HG02870 (cell line): ENCODE measurements around the gene SPATS2.

Experiments used
- ATAC-seq: cut with Tn5 transposase; IDR thresholded peaks from one replicate; pipeline ENCODE4 v1.9.1; 2021; ENCODE audit warnings: mild to moderate bottlenecking, moderate library complexity; ENCODE audit not compliant: unreplicated experiment

SPATS2 gene

DNA sequence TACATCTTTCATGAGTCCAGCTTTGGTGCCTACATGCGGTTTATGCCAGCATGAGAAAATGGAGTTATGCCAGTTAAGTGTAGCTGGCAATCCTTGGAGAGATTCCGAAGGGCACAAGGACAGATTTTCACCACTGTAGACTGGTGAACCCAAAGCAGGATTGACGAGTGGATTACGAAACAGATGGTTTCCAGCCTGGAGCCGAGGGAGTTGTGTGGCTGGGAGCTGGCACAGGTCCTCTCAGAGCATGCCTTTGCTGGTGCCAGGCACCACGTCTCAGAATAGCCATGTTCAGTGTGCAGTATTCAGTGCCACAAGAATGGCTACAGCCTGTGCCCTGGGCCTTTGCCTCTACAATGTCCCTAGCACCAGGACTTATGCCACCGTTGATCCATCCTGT is 184.8 kb downstream of the SPATS2 start:
- no peak for ATAC-seq

DNA sequence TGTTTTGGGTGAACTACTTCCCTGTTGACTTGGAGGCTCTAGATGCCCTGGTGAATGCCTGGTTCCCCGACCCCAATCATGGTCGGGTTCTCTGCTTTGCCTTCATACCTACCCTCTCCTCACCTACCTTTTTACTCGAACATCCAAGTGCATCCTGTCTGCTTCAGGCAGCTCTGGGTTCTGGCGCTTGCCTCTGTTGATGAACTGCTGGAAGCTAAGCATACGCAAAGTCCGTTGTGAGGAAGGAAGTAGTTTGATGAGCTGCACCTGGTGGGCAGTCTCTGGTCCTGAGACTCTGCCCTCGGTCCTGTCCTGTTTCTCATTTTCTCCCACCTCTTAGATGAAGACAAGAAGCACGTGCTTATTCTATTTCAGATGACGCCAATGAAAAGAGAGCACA is 185.2 kb downstream of the SPATS2 start:
- no peak for ATAC-seq

DNA sequence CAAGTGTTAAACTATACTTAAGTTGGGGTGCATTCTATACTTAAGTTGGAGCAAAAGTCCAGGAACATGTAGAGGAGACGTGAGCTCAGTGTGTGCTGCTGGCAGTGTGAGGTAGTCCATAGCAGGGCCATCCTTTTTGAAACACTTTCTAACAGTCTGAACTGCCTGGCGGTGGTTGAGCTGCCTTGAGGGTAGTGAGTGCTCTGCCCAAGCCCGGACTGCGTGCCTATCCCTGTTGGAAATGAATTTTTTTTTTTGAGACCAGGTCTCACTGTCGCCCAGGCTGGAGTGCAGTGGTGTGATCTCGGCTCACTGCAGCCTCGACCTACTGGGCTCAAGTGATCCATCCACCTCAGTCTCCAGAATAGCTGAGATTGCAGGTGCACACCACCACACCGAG is 185.6 kb downstream of the SPATS2 start:
- ATAC-seq = no peak

DNA sequence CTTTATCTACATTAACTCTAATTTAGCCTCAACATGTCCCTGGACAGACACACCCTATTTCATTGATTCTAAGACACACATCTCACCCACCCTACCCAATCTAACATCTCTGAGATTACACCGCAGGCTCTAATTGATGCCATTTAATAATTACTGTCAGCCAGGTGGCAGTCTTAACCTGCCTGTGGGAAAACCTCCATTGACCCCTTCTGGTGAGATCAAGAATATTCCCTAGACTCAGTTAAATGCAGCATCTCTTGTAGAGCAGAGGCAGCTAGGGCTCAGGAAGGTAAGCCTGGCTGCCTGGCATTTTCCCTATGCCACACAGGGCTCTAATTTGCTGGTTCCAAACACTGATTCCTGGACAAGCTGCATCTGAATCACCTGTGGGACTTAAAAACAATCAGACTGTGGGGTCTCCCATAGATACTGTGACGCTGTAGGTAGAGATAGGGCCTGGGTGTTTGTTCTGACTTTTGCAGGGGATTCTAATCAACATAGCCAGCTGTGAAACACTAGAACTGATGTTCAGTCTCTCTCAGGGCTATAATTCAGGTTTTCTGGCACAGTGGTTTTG is 186.3 kb downstream of the SPATS2 start:
- ATAC-seq = no peak

DNA sequence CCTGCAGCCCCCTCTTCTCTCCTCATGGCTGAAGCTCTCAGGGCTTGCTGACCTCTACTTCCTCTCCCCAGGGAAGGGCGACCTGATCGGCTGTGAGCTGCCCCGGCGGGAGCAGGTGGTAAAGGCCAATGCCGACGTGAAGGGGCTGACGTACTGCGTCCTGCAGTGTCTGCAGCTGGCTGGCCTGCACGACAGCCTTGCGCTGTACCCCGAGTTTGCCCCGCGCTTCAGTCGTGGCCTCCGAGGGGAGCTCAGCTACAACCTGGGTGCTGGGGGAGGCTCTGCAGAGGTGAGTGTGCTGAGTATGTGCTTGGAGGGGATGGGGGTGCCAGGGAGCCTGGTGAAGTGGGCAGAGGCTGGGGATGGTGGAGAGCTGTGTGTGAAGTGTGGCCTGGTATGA is 187.0 kb downstream of the SPATS2 start:
- no peak for ATAC-seq

DNA sequence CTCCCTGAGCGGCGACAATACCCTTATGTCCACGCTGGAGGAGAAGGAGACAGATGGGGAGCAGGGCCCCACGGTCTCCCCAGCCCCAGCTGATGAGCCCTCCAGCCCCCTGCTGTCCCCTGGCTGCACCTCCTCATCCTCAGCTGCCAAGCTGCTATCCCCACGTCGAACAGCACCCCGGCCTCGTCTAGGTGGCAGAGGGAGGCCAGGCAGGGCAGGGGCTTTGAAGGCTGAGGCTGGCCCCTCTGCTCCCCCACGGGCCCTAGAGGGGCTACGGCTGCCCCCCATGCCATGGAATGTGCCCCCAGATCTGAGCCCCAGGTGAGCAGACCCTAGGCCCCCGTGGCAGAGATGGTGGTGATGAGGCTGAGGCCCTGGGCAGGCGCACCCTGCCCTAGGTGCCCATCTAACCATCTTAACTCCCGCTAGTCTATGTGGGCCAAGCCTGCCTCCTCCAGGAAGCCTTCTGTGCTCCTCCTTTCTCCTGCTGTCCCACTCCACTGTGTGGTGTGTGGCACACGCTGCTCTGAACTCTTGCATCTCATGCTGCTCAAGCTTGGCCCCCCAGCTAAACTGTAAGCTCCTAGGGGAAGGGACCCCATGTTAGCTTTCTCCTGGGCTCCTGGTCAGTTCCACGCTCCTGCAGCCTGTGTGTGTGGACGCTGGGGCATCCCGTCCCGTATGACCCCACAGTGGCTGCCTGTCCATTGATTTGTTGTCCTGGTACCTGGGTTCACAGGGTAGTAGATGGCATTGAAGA is 188.5 kb downstream of the SPATS2 start:
- ATAC-seq = no peak

DNA sequence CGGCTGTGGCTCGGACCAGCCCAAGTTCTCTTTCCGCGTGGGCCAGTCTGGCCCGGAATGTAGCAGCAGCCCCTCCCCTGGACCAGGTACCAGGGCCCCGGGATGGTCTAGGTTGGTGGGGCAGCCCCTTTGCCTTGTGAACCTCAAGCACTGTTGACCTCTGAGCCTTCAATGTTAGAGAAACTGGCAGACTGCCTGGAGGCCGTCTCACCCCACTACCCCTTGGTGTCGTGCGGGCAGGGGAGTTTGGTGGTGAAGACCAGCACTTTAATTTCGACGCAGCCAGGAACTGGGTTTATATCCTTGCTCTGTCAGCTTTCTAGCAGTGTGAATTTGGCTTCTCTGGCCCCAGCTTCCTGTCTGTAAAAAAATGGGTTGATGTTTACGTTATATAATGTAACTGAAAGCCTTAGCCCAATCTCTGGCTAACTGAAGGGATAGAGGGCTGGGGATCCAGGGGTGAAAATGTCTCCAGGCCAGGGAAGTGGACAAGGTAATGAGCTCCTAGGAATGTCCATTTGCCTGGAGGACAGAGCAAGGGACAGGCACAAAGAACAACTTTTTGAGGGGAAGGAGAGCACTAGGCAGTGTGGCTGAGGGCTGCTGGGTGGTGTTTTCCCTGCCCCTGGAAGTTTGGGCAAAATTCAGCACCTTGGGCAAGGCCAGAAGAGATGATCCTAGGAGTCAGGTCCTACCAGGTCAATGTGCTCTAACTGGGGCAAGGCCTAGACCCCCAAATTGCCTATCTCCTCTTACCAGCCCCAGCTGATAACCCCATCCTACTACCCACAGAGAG is 189.3 kb downstream of the SPATS2 start:
- ATAC-seq = no peak

DNA sequence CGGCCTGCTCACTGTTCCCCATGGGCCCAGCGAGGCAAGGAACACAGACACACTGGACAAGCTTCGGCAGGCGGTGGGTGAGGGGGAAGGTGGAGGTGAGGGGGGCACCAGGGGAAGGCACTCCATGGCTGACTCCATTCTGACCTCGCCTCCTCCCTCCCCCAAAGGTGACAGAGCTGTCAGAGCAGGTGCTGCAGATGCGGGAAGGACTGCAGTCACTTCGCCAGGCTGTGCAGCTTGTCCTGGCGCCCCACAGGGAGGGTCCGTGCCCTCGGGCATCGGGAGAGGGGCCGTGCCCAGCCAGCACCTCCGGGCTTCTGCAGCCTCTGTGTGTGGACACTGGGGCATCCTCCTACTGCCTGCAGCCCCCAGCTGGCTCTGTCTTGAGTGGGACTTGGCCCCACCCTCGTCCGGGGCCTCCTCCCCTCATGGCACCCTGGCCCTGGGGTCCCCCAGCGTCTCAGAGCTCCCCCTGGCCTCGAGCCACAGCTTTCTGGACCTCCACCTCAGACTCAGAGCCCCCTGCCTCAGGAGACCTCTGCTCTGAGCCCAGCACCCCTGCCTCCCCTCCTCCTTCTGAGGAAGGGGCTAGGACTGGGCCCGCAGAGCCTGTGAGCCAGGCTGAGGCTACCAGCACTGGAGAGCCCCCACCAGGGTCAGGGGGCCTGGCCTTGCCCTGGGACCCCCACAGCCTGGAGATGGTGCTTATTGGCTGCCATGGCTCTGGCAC is 190.1 kb downstream of the SPATS2 start:
- ATAC-seq = no peak

DNA sequence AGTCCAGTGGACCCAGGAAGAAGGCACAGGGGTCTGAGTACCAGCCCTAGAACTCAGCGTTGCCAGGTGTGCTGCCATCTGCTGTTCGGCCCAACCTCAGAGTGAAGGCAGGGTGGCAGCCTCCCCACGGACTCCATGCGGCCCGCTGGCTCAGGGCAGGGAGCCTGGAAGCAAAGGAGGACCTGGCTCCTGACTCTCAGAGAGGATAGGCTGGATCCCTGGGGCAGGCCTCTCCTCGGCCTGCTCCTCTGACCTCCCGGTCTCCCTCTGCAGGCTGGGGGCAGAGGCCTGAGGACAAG is 190.6 kb downstream of the SPATS2 start:
- ATAC-seq = no peak

DNA sequence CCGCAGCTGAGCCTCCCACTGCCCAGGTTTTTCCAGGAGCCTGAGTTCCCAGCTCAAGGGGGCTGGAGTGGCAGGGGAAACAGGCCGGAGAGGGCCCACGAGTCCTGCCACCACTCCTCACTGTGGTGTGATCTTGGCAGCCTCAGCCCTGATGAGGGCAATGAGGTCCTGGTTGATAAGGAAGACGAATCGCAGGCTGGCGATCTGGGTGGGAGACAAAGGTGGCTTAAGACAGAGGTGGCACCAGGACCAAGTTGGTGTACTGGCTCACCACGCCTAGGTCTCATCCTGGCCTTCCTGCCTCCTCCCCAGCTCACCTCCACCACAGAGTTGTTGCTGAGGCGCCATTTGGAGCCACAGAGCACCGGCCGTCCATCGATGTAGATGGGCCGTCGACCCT is 191.3 kb downstream of the SPATS2 start:
- no peak for ATAC-seq

DNA sequence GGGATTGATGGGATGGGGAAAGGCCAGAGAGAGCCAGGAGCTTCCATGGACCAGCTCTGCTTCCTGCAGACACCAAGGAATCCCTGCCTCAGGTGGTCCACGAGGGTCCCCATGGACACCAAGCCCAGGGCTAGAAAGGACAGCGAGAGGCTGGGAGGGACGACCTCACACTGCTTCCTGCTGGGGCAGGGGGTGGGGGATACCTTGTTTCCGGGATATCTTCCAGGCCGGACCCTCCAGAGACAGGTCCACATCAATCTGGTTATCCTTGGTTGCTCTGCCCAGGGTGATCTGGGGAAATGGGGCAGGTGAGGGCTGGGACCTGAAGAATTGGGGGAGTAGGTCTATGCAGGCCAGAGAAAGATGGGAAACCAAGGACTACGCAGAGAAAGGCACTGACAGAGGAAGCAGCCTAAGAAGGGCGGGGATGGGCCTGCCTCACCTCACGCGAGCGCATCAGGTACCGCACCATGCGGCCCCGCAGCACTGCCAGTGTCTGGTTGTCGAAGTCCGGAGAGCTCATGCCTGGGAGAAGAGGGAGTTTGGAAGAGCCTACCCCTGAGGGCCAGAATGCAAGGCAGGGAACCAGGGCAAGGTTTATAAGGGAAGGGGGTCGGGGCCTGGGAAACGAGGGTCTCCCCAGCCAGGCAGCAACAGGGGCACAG is 191.9 kb downstream of the SPATS2 start:
- ATAC-seq = no peak

DNA sequence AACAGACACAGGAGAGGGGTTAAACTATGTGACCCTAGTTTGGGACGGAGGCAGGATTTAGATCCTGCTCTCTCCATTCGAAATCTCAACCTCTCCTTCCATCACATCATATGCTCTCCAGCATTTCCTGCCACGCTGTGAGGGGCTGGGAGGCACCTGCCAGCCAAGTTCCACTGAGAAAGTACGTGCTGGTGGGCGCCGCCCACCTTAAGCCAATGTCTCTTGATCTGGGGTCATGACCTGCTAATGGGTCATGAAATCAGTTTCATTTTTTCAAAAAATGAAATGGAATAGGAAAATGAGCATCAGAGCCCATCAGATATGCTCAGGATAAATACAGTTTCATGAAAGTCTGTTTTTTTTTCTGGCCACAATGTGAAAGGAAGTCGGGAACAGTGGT is 193.4 kb downstream of the SPATS2 start:
- ATAC-seq = no peak

DNA sequence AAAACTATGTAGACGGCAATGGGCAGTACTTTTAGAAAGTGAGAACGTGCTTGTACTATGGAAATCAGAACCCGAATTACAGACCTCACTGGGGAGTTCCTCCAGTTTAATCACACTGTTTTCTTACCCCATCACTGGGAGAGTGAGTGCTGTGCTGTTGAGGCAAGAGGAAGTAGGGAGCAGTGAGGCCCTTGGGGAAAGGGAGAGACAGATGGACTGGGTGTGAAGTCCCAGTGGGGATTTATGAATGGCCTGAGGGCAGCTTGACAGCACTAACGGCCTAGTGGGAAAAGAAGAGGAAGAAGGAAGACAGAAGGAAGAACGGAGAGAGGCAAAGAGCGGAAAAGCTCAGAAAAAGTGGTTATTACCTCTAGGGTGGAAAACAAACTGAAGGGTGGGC is 195.0 kb downstream of the SPATS2 start:
- no peak for ATAC-seq

DNA sequence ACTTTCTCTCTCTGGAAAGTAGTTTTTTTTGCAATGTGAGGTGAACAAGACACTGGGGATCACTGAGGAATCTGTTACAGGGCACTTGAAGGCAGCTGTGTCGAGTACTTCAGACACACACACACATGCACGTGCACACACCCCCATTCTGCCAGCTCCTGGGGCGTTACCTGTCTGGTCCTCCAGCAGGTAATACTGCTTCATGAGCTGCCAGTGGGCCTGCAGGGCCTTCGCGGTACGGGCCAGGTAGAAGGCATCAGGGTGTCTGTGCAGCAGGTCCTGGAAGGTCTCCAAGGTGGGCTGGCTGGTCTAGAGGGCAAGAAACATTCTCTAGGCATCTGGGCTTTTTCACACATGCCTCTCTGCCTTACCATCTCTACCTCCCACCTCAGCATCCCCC is 195.6 kb downstream of the SPATS2 start:
- no peak for ATAC-seq

DNA sequence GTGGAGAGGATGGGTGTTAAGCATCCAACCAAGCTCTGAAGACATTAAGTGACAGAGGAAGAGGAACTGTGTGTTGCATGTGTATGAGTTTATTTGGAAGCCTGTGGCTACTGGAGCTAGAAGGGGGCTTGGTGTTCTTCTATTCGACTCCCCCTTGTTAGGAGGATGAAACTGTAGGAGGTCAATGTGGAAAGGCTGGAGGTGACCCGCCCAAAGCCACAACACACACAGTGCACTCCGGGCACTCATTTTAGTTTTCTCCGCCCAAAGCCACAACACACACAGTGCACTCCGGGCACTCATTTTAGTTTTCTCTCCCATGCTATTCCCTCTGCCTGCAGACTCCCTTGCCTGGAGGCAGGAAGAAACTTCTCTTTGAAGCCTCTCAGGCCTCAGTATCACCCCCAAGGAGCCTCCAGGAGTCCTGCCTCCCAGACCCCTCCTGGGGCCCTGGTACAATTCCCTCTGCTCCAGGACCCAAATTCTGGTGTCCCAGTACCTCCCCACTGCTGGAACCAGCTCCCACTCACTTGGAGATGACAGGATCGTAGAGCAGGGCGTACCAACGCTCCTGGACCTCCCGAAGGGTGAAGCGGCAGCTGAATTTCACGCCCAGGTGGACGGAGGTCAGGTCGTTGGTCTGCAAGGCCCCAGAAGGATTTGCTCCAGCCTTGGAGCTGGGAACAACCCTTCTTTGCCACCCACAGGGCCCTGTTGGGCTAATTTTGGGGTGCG is 196.9 kb downstream of the SPATS2 start:
- no peak for ATAC-seq

DNA sequence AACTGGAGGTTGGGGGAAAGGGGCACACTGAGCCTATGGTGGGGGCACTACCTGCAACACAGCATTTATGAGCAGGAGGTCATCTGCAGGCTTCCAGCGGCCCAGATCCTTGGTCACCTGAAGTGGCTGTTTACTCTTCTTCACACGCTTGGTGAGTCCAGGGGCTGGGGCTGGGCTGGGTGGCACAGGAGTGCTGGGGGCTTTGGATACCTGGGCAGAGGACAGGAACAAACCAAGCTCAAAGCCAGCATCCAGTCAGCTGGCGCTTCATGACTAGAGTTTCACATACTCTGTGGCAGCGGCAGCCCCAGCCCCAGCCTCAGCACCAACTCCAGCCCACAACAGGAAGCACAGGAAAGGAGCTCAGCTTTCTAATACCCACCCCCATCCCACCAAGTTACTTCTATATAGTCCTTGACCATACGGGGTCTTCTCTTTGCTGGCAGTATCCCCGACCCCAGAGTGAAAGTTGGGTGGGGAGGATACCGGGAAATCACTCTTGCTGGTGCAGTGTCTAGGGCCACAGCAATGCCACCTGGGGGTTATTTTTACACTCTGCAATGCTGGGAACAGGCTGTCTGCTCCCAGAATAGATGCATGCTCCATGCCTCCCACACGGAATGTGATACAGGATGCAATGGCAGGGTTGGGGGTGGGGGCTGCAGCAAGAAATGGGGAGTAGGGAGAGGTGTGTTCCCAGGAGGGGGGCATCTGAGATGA is 197.6 kb downstream of the SPATS2 start:
- ATAC-seq = no peak

DNA sequence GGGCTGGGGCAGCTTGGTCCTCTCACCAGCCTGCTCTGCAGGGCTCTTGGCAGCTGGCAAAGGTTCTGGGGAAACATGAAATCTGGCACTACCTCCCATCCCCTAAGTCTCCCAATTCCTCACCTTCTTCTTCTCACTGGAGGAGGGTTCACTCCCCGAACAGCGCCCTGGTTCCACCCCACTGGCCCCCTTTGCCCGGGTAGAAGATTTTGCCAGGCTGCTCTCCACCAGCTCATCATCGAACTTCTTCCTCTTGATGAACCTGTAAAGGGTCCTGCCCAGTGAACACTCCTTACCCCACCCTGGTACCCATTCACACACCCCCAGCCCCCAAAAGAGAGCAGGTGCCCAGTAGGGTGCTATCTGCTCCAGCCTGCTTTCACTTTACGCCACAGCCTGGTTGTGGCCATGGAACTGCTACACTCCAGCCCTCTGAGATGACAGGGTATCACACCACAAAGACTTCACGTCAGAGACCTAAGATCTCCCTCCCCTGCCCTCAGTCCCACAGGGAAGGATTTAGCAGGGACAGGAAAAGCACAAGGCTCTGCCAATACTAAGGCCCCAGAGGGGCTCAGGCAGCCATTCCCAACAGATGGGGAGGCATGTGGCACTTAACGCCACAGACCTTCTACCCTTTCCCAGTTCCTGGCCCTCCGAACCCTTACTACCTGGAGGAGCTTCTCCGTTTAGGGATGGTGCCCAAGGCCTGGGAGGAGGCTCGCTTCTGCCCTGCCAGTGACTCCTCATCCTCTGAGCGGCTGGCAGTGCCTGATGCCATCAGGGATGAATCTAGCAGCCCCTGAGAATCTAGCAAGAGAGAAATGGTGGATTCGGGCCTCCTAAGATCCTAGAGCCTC is 198.4 kb downstream of the SPATS2 start:
- no peak for ATAC-seq

DNA sequence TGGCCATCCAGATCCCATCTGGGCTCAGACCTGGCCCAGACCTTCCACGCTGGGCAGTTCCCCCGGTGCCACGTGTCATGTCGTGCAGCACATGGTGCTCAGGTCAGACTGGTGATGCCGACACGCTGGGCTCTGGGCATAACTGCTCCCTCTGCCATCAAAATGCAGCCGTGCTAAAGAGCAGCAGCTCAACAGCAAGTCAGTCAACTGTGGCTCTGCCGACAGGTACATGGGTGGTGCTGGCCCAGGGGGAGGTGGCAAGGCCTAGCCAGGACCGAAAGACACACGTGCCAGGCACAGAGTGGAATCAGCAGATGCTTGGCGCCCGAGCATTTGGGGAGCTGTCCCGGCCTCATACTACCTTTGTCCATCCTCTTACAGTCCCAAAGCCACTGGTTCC is 199.1 kb downstream of the SPATS2 start:
- no peak for ATAC-seq

DNA sequence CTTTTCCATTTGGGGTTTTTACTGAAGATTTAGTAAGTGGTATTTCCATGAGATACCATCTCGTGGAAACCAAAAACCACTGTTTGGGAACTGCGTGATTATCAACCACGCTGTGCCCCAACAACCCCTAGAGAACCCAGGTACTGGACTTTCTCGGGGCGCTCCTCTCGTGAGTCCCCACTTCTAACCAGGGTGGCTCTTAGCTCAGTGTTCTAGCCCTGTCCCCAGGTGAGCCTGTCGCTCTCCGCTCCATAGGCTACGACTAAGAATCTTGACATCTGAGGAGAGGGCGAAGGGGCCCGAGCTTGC is 200.0 kb downstream of the SPATS2 start:
- no peak for ATAC-seq
